RWPE1 (cell line): ENCODE measurements around the gene AKAP12.

Source experiments
- CTCF ChIA-PET: fragments of 350-600 bp; sonication (Branson Sonifier 250); formaldehyde crosslinking; extraction: SDS; loops from one replicate; lab custom pipeline; 2021; lab: Yijun Ruan, JAX
- POLR2A ChIA-PET: fragments of 400-600 bp; formaldehyde crosslinking; extraction: SDS; loops from one replicate; lab custom pipeline; 2020; ENCODE audit warnings: antibody characterized with exemption; ENCODE audit not compliant: low non-redundant PET; lab: Yijun Ruan, JAX
- DNase-seq: peaks from one replicate; pipeline ENCODE4 v3.0.0; 2012; ENCODE audit warnings: low spot score
- H3K27ac ChIP-seq: fragments of 450-650 bp; 2 replicates; pipeline ENCODE4 v1.5.1; 2017
- TF ChIP-seq, protein P1 (sequence below): fragments of 450-650 bp; conservative IDR thresholded peaks from 2 replicates; pipeline ENCODE4 v1.5.1; 2017; ENCODE audit warnings: low read depth, mild to moderate bottlenecking

Gene AKAP12, protein sequence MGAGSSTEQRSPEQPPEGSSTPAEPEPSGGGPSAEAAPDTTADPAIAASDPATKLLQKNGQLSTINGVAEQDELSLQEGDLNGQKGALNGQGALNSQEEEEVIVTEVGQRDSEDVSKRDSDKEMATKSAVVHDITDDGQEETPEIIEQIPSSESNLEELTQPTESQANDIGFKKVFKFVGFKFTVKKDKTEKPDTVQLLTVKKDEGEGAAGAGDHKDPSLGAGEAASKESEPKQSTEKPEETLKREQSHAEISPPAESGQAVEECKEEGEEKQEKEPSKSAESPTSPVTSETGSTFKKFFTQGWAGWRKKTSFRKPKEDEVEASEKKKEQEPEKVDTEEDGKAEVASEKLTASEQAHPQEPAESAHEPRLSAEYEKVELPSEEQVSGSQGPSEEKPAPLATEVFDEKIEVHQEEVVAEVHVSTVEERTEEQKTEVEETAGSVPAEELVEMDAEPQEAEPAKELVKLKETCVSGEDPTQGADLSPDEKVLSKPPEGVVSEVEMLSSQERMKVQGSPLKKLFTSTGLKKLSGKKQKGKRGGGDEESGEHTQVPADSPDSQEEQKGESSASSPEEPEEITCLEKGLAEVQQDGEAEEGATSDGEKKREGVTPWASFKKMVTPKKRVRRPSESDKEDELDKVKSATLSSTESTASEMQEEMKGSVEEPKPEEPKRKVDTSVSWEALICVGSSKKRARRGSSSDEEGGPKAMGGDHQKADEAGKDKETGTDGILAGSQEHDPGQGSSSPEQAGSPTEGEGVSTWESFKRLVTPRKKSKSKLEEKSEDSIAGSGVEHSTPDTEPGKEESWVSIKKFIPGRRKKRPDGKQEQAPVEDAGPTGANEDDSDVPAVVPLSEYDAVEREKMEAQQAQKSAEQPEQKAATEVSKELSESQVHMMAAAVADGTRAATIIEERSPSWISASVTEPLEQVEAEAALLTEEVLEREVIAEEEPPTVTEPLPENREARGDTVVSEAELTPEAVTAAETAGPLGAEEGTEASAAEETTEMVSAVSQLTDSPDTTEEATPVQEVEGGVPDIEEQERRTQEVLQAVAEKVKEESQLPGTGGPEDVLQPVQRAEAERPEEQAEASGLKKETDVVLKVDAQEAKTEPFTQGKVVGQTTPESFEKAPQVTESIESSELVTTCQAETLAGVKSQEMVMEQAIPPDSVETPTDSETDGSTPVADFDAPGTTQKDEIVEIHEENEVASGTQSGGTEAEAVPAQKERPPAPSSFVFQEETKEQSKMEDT (N-terminal part only)

DNA sequence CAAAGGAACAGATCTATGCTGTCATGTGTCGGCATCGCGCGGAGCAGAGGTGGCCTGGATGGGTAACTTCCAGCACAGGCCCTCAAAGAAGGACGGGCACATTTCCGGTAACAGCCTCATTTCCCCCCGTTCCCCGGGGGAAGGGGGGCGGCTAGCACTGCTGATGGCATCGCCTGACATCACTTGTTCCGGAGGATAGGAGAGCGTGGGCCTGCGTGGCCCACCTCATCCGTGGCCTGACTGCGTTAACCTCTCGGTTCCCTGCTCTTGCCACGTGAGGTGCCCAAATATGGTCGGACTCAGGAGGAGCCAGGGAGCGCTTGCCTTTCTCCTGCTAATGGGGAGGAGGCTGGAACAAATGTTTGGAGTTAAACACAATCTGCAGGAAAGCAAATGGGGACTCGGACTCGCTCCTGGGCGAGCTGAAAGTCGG lies at the start of gene AKAP12:
AKAP12 (plus strand) TSS at position 365 of the 433 bp plus-strand sequence. CDS start 596 bp downstream, outside the sequence.
- ChIA-PET CTCF (interaction anchor here (1.6 kb wide), 1 partner anchor 85 kb away, joined by 4 read pairs; no protein-coding TSS in a partner anchor), POLR2A (no interaction called here)
- DNase-seq = no peak
- TF ChIP-seq, protein P1, sequence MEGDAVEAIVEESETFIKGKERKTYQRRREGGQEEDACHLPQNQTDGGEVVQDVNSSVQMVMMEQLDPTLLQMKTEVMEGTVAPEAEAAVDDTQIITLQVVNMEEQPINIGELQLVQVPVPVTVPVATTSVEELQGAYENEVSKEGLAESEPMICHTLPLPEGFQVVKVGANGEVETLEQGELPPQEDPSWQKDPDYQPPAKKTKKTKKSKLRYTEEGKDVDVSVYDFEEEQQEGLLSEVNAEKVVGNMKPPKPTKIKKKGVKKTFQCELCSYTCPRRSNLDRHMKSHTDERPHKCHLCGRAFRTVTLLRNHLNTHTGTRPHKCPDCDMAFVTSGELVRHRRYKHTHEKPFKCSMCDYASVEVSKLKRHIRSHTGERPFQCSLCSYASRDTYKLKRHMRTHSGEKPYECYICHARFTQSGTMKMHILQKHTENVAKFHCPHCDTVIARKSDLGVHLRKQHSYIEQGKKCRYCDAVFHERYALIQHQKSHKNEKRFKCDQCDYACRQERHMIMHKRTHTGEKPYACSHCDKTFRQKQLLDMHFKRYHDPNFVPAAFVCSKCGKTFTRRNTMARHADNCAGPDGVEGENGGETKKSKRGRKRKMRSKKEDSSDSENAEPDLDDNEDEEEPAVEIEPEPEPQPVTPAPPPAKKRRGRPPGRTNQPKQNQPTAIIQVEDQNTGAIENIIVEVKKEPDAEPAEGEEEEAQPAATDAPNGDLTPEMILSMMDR = no peak
- H3K27ac ChIP-seq = no peak within 1 kb of the TSS

DNA sequence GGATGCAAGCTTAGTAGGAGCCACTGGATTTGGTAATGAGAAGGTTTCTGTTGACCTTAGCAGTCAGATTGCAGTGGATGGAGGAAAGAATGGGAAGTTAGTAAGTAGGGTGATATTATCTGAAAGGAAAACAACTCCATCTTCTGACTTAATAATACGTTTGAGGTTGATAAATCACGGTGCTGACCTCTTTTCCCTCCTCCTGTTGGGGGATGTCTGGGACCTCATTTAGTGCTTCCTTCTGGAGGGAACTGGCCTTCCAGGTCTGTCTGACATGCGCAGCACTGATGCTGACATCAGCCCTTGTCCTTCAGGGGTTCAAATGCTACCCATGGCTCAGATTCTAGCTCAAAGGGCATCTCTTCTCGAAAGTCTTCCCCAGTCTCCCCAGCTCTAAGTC lies 48.2 kb upstream of the AKAP12 start:
- POLR2A ChIA-PET = no interaction called here
- CTCF ChIA-PET = no interaction called here
- DNase-seq = no peak
- TF ChIP-seq, protein P1 = no peak
- no peak overlapping the region for H3K27ac ChIP-seq

GRCh38 chr6:151196555-151196954 lies 43.2 kb upstream of the AKAP12 start:
- POLR2A ChIA-PET = no interaction called here

GRCh38 chr6:151197556-151197955 lies 42.2 kb upstream of the AKAP12 start:
- H3K27ac ChIP-seq = no peak overlapping the region
- ChIA-PET CTCF (no interaction called here), POLR2A (no interaction called here)
- TF ChIP-seq, protein P1 = no peak
- DNase-seq = no peak

More at GRCh38 chr6:151196555-151196954, 43.2 kb upstream of the AKAP12 start:
- H3K27ac ChIP-seq = no peak overlapping the region
- CTCF ChIA-PET = interaction anchor here (0.6 kb wide), 1 partner anchor 451 kb away, joined by 4 read pairs; no protein-coding TSS in a partner anchor
- no peak for DNase-seq
- TF ChIP-seq, protein P1 = no peak

DNA sequence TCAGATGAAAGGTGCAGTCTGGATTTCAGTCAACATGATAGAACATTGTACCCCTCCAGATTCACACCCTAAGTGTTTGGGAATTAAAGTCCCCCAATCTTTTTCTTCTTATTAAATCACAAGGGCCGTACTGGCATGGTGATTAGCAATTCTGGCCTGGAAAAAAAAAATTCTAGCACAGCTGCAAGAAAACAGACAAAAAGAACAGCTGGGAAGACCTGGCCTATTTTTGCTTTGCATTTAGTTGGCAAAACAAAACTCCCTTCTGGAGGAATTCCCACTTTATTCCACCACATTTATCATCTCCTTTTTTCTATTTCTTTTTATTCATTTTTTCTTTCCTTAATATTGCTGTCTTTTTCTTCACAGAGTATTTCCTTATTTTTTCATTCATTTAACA lies 39.8 kb upstream of the AKAP12 start:
- TF ChIP-seq, protein P1 = no peak
- POLR2A ChIA-PET = no interaction called here
- H3K27ac ChIP-seq = no peak overlapping the region
- CTCF ChIA-PET = no interaction called here
- DNase-seq = no peak
